Measurements from ENCODE around the gene SENP3. TPM values are rescaled to one million over a fixed set of nuclear protein-coding genes. Genes with fewer than 3 reads are reported as not detected.

Gene SENP3
- 31.7 TPM for polyA plus RNA-seq (ENCODE audit: insufficient read length)

GRCh38 chr17:7561589-7562207 is at the start of gene SENP3:
TSS of gene SENP3 (plus strand) at chr17:7561919. CDS start at chr17:7563077, 1,158 bp downstream.
- no peak for DNase-seq (ENCODE audit: low read depth)

GRCh38 chr17:7512105-7512504 is 49.6 kb upstream of the SENP3 start:
- DNase-seq (ENCODE audit: low read depth): no peak

GRCh38 chr17:7512824-7513540 is 48.7 kb upstream of the SENP3 start:
- DNase-seq (ENCODE audit: low read depth): no peak

GRCh38 chr17:7513850-7514419 is 47.8 kb upstream of the SENP3 start:
- no peak for DNase-seq (ENCODE audit: low read depth)

DNA sequence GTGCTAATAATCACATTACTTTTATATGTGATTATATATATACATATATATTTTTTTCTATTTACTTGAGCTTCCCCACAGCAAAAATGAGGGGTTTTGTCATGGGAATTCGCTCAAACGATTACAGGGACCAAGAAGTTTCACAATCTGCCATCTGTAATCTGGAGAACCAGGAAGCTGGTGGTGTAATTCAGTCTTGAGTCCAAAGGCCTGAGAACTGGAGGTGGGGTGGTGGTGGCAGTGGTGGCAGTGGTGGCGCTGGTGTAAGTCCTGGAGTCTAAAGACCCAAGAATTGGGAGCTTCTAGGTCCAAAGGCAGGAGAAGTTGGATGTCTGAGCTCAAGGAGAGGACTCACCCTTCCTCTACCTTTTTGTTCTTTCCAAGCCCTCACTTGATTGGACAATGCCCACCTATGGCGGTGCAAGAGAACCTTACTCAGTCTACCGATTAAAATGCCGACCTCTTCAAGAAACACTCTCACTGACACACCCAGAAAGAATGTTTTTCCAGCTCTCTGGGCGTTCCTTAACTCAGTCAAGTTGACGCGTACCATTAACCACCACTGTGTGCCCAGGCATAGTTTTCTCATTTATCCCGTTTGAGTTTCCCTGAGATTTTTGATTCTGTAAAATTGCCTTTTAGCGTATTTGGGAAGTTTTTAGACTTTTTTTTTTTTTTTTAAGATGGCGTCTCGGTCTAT is 45.7 kb upstream of the SENP3 start:
- no peak for DNase-seq (ENCODE audit: low read depth)

GRCh38 chr17:7523033-7523432 is 38.7 kb upstream of the SENP3 start:
- DNase-seq (ENCODE audit: low read depth): no peak

DNA sequence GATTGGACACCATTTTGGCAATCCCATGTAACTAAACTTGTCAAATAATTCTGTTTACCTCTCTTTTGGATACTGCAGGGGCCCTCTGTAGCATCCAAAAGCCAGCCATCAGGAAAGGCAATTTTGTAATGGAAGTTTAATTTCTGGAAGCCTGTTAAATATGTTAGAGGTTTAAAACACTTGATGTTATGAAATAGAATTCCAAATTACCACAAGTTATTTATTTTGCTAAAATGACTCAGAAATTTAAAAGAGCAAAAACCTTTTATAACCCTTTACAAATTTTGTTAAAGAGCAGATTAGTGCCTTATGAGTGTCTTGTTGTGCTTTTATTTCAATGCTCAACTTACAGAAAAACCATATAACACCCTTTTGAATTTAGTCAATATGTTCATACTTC is 32.9 kb upstream of the SENP3 start:
- no peak for DNase-seq (ENCODE audit: low read depth)

DNA sequence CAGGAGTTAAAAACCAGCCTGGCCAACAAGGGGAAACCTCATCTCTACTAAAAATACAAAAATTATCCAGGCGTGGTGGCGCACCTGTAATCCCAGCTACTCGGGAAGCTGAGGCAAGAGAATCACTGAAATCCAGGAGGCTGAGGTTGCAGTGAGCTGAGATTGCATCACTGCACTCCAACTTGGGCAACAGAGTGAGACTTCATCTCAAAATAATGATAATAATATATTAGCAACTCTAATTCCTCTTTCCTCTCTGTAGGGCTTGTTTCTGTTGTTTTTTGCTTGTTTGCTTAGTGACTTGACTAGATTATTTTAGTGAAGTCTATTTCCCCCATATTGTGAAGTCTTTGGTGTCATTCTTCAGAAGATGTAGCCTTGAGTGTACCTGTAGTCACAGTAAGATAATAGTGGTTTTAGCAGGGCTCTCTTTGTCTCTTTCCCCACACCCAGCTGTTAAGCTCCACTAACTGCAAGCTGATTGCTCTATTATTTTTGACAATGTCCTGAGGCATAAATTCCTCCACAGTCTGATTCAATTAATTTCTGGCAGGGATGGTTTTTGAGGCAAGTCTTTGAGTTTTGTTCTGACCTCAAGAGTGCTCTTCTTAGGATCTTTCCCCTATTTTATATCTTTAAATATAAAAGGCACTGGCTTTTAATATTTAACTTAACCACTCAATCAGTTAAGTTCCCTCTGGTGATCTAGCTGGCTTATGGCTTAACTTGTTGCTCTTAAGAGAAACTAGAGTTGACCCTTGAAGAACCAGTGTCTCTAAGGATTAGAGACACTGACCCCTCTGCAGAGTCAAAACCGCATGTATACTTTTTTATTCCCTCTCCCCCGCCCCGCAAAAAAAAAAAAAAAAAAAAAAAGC is 31.5 kb upstream of the SENP3 start:
- no peak for DNase-seq (ENCODE audit: low read depth)

GRCh38 chr17:7538050-7538449 is 23.7 kb upstream of the SENP3 start:
- DNase-seq (ENCODE audit: low read depth): no peak

GRCh38 chr17:7538891-7539545 is 22.7 kb upstream of the SENP3 start:
- no peak for DNase-seq (ENCODE audit: low read depth)

- DNase-seq (ENCODE audit: low read depth): no peak
Observed at GRCh38 chr17:7541074-7541621, 20.6 kb upstream of the SENP3 start.

GRCh38 chr17:7544911-7545310 is 16.8 kb upstream of the SENP3 start:
- no peak for DNase-seq (ENCODE audit: low read depth)

DNA sequence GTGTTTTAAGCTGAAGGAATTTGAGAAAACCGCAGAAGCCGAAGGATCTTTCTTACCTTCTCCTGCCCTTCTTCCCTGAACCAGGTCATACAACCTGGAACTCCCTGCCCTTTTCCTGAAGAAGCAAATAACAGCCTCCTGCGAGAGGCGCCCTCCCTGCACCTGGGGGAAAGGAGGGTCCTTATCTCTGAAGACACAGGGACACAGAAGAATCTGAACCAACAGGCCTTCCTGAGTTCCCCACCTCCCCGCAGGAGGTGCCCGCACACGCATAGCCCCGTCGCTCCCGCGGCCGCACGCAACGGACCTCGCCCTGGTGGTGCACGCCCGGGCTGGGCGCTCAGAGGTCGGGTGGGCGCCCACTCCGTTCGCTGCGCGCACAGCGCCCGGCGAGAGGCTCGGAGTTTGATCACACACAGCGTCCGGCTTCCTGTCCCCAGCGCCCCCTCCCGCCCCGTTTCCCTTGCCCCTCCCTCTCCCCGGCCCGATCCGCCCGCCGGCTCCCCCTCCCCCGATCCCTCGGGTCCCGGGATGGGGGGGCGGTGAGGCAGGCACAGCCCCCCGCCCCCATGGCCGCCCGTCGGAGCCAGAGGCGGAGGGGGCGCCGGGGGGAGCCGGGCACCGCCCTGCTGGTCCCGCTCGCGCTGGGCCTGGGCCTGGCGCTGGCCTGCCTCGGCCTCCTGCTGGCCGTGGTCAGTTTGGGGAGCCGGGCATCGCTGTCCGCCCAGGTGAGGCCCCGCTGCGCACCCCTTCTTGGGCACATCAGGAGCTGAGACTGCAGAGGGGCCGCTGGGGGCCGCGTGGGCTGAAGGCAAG is 12.9 kb upstream of the SENP3 start, which contains the start of gene TNFSF12:
TSS of gene TNFSF12 (plus strand) at position 474 of the 816 bp plus-strand sequence. CDS start at position 570, 96 bp downstream.
- no peak for DNase-seq (ENCODE audit: low read depth)

DNA sequence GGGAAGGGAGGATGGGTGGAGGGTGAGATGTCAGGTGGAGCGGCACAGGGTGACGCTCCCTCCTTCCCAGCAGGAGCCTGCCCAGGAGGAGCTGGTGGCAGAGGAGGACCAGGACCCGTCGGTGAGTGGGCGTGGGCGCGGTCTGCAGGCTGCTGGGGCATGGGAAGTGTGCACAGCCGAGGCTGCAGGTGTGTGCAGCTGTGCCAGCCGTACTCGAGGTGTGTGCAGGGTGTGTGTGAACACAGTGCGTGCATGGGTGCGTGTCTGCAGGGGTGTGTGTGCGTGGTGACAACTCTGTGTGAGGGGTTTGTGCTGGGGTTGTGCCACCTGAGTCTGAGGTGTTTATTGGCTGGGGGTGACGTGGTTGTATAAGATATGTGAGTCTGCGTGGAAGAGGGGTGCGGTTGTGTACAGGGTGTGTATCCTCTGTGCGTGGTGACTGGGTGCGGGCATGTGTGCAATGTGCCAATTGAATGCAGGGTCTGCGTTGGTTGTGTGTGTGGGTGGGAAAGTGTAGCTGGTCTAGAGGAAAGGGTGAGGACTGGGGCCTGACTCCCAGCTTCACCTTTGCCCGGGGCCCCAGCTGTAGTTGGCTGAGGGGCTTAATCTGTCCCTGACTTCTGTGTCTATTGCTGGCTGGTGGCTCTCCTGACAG is 12.2 kb upstream of the SENP3 start:
- DNase-seq (ENCODE audit: low read depth): no peak

DNA sequence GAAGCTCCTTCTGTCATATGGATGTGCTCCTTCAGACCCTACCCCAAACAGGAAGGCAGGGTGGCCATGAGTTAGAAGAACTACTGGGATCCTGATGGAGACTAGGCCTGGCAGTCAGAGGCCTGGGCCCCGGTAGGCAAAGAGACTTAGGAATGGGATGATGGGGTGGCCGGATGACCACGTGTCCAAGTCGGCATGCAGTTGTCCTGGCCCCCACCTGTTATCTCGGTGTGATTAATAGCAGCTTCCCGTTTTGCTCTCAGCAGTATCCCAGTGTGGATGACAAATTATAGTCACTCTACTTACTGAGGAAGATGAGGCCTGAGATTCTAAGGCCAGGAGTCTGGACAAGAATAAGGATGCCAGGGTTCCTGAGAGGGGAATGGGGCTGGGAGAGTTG is 11.4 kb upstream of the SENP3 start:
- no peak for DNase-seq (ENCODE audit: low read depth)

DNA sequence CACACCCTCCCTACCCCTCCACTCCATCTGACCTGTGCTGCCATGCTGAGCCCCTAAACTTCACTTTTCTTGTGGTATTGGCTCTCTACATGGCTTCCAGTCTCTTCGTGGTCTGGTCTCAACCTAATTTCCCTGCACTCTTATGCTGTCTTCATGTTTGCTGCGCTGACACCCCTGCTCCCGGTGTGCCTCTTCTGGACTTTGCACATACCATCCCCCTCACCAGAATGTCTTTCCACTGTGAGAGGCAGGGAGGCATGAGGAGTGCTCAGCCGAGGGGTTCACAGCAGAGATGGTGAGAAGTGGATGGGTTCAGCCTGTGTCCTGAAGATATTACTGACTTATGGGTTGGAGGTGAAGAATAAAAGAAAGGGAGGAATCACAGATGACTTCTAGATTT is 10.3 kb upstream of the SENP3 start:
- DNase-seq (ENCODE audit: low read depth): no peak

GRCh38 chr17:7552621-7553051 is 9.1 kb upstream of the SENP3 start:
- no peak for DNase-seq (ENCODE audit: low read depth)

DNA sequence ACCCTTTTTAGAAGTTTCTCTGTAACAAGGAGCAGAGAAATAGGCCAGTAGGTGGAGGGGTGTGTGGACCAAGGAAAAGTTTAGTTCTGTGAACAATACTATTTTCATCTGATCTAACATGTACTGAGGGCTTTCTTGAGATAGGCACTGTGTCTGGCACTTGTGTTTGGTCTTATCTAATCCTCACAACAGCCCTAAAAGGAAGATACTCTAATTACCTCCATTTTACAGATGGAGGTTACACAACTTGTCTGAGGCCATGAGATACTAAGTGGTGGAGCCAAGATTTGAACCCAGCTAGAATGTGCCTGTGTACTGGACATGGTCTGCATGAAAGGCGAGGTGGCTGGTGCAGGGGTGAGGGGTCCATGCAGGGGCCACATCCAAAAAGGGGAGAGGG is 8.4 kb upstream of the SENP3 start:
- DNase-seq (ENCODE audit: low read depth): no peak

DNA sequence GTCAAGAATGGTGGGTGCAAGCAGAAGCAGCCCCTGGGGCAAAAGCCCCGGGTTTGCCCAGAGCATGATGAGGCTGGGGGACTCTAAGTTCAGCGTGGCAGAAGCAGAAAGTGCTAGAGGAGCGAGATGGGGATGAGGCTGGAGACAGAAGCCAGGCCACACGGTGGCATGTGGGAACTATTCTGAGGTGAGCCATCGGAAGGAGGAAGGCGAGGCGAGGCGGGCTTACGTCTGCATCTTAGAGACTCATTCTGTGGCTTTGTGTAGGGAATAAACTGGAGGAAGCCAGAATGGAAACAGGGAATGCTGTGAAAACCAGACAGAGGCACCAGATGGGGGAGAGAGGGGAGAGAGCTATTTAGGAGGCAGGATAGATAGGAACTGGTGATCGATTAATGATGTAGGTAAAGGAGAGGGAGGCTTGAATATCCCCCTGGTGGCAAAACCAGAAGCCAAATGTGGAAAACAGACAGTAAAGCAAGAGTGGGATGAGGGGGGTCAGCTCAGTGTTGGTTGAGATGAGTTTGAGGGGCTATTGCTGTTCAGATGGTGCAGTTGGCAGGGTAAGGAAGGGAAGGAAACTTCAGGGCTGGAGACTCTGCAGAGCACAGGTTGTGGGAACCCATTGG is 6.3 kb upstream of the SENP3 start:
- DNase-seq (ENCODE audit: low read depth): no peak

Data from forelimb muscle (tissue), 1 donor.